T-helper 9 cell (primary cell): ENCODE data around the gene IDS.
A peak's percentile ranks its signal among the peaks of the same experiment; 100 is the strongest.
"Not testable (repeated sequence)": the region's sequence is repeated elsewhere in the genome, so short reads cannot be mapped to it uniquely, and the experiment has no call there.

Source experiments
- DNase-seq: peaks from one replicate; pipeline ENCODE4 v3.0.0-alpha.2; 2020

Gene IDS

GRCh38 chrX:149526318-149527033, 21.4 kb upstream of the IDS start:
- not testable (repeated sequence) for DNase-seq

- not testable (repeated sequence) for DNase-seq
Measured at GRCh38 chrX:149525903-149526302, 20.8 kb upstream of the IDS start.

GRCh38 chrX:149525389-149525788, 20.3 kb upstream of the IDS start:
- DNase-seq = peak; percentile 52

GRCh38 chrX:149522916-149523315, 17.8 kb upstream of the IDS start:
- no peak for DNase-seq

GRCh38 chrX:149521438-149521837, 16.3 kb upstream of the IDS start:
- no peak for DNase-seq

GRCh38 chrX:149520636-149521277, 15.7 kb upstream of the IDS start:
- not testable (repeated sequence) for DNase-seq

- no peak for DNase-seq
Measured at GRCh38 chrX:149518236-149518635, 13.1 kb upstream of the IDS start.

- no peak for DNase-seq
Measured at GRCh38 chrX:149517308-149517707, 12.2 kb upstream of the IDS start.

- DNase-seq = no peak
Measured at GRCh38 chrX:149516604-149517003, 11.5 kb upstream of the IDS start.

- DNase-seq = no peak
Measured at GRCh38 chrX:149515954-149516602, 11.0 kb upstream of the IDS start.

GRCh38 chrX:149513825-149514428, 8.8 kb upstream of the IDS start:
- no peak for DNase-seq

GRCh38 chrX:149512225-149512885, 7.2 kb upstream of the IDS start:
- peak; percentile 38 for DNase-seq

- no peak for DNase-seq
Measured at GRCh38 chrX:149511081-149511480, 6.0 kb upstream of the IDS start.

GRCh38 chrX:149510386-149510785, 5.3 kb upstream of the IDS start:
- no peak for DNase-seq

- DNase-seq = no peak
Measured at GRCh38 chrX:149508467-149508866, 3.4 kb upstream of the IDS start.

GRCh38 chrX:149506349-149506748, 1.2 kb upstream of the IDS start:
- DNase-seq = no peak

- DNase-seq = no peak
Measured at GRCh38 chrX:149505671-149506070, 565 bp upstream of the IDS start.

- DNase-seq = peak; percentile 54
Measured at GRCh38 chrX:149504226-149504914, 736 bp downstream of the IDS start.

- peak; percentile 58 for DNase-seq
Measured at GRCh38 chrX:149503446-149503845, 1.7 kb downstream of the IDS start.

GRCh38 chrX:149502923-149503322, 2.2 kb downstream of the IDS start:
- not testable (repeated sequence) for DNase-seq

GRCh38 chrX:149499766-149500165, 5.3 kb downstream of the IDS start:
- no peak for DNase-seq

- no peak for DNase-seq
Measured at GRCh38 chrX:149498767-149499166, 6.3 kb downstream of the IDS start.
